ENCODE data around the gene RPUSD4.

Gene RPUSD4

DNA sequence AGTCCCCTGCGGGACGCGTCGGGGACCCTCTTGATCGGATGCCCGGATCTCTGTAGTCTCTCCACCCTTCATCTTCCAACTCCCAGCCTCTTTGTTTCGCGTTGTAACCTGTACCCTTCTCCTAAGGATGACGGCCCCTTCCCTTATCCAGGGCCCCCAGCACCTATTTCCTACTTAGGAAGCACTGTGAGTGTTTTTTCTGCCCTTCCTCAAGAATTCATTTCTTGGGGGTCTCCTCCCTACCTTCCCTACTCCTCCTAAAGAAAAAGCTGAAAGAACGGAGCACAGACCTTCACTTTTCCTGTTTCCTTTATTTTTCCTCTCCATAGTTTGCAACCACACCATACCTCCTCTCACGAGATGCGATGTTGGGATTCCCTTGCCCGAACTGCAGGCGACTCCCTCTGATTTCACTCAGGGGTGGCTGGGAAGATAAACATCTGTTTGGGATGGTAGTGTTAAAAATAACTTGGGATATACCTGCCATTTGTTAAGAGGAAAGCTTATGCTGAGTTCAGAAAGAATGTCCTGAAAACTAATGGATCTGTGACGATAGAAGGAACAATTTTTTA lies 725 bp upstream of the RPUSD4 start:
- no peak for DNase-seq (ENCODE audit: low read depth in 4 of 4, low spot score in 1 of 4)

DNA sequence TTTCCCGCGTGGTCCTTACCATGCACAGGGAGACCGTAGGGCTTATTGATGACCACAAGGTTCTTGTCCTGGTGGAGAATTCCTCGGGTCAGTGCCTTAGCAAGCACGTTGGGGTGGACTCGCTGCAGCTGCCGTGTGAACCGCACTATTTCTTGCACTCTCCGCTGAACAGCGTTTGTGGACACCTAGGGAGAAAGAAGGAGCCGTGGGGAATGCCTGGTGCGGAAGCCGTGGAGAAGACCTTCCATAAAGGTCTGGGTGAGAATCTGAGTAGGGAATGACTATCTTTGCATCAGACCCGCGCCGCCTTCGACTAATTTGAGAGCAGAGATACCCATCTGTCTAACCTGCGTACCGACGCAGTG lies 597 bp downstream of the RPUSD4 start:
- DNase-seq (ENCODE audit: low read depth in 4 of 4, low spot score in 1 of 4), result no peak

DNA sequence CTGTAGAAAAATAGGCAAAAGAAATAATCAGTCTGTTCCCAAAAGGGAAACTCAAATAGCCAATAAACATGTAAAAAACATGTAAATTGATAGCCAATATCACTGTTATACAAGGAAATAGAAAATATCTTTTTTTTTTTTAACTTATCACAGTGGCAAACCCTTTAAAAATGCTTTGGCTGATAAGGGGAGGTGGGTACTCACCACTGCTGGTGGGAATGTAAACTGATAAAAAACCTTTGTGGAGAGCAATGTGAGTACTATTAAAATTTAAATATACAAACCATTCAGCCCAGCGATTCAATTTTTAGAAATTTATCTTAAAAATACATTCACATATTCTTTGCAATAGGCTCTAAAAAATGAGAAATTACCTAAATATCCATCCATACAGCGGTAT lies 3.6 kb downstream of the RPUSD4 start:
- DNase-seq (ENCODE audit: low read depth in 4 of 4, low spot score in 1 of 4), result no peak

DNA sequence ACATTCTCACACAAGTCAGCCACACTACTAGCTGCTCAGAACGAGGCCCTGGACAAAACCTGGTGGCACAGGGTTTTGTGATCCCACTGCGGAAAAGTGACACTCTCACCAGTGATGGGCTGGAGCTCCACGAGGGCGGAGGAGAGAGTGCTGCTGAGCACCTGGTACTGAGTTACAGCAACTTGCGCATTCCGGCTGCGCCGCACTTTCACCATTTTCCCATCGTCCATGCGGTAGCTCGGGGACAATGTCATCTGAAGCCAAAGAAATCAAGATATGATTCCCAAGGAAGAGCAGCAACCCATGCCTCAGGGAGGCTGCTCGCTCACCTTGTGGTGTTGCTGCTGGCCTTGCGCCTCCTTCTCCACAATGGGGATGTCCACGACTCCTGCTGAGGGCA lies 6.1 kb downstream of the RPUSD4 start:
- no peak for DNase-seq (ENCODE audit: low read depth in 4 of 4, low spot score in 1 of 4)

DNA sequence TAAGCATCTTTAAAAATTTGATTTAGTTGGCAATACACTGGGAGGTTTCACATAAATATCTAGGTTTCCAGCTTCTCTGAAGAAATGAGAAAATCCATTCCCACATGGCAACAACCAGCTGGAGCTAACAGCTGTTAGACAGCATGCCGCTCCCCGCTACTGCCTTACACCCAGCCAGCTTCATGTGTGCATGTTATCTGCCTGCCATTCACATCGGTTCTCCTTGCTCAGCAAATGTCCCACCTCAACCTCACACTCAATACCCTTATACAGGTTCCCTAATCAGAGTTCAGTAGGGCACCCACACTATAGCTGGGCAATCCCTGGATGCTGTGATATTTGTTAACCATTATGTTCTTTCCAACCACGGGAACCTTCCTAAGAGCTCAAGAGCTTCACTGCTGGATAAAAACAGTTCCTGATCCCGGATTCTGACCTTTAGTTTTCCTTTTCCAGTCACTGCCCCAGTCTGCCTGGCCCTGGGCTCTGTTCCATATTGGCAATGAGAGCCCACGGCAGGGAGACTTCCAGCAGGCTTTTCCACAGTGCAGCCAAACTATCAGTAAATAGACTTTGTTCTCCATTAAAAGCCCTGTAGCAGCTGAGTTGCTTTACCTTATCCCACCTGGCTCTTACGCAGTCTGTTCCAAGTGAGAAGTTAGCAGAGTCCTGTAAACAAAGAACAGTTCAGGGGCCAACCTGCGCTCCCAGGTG lies 8.6 kb downstream of the RPUSD4 start:
- no peak for DNase-seq (ENCODE audit: low read depth in 4 of 4, low spot score in 1 of 4)

DNA sequence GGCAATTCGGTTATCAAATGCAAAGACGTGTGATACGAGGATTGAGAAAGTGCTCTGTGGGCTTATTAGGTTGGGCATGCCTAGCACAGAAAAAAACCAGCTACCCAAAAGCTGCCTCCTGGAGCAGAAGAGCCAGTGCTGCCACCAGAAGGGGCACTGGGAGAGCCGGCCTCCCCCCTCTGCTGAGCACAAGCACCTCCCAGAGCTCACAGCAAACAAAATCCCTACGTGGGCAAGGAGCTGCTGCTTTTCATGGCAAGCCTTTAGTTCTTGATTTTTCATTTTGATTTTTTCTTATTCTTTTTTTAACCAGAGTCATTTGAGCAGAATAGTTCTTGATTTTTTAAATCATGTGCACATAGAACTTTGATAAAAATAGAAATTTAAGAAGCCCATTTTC lies 12.8 kb downstream of the RPUSD4 start:
- no peak for DNase-seq (ENCODE audit: low read depth in 4 of 4, low spot score in 1 of 4)

DNA sequence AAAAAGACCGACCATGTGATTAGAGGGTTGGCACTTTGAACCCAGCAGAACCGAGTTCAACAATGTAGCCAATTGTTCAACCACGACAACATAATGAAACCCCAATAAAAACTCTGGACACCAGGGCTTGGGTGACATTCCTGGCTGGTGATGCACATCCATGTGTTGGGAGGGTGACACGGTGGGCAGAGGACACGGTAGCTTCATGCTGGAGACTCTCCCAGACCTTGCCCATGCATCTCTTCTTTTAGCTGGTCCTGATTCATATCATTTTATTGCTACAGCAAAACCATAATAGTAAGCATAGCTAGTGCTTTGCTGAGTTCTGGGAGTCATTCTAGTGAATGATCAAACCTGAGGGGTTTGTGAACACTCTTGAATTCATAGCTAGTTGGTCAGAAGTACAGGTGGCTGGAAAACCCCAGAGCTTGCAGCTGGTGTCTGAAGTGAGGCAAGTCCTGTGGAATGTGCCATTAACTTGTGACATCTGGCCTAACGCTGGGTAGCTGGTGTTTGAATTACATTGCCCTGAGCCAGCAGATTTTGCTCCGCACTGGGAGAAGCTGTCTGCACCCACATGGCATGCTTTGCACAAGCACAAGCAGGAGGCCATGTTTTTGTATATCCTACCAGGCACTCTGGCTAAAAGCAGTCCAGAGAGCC lies 14.0 kb downstream of the RPUSD4 start:
- DNase-seq (ENCODE audit: low read depth in 4 of 4, low spot score in 1 of 4), result no peak

DNA sequence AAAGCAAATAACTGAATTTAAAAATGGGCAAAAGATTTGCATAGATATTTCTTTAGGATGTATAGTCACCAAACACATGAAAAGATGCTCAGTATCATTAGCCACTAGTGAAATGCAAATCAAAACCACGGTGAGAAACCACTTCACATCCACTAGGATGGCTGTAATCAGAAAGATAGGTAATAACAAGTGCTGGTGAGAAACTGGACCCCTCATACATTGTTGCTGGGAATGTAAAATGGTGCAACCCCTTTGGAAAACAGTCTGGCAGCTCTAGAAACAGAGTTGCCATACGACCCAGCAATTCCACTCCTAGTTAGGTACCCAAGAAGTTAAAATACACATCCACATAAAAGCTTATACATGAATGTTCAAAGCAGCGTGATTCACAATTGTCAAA lies 16.3 kb downstream of the RPUSD4 start:
- no peak for DNase-seq (ENCODE audit: low read depth in 4 of 4, low spot score in 1 of 4)

DNA sequence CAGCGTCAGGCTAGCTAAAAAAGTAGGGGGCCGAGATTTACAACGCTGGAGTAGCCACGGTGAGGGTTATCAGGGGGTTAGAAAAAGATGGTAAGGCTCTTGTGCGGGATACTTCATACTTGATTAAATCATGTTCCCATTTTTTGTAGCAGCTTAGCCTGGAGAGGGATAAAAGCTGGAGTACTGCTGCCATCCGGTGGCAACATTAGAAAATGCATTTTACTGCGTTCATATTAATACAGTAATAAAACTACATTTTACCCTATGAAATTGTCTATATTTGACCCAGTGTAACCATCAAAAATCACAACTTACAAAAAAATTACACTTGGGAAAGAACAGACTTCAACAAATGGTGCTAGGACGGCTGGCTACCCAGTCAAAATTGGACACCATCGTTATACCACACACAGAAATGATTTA lies 17.3 kb downstream of the RPUSD4 start:
- DNase-seq (ENCODE audit: low read depth in 4 of 4, low spot score in 1 of 4), result peak in 1 of 4 experiments; percentile 18

DNA sequence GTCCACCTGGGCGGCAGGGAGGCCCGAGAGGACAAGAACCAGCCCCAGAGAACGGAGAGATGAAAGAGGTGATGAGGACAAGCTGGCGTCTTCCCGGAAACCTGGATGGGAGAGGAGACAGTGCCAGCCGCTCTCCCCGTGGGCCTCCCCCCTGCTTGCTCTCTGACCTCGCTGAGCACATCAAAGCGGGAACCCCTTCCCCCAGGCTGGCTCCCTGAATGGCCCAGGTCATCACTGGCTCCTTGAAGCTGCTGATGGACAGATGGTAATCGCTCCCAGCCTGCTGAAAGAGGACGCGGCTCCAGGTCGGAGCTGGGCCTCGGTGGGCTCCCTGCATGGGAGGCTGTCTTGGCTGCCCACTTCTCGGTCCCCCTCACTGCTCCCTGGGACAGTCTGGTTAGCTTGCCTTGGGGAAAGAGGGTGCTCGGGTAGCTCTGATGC lies 18.4 kb downstream of the RPUSD4 start:
- no peak for DNase-seq (ENCODE audit: low read depth in 4 of 4, low spot score in 1 of 4)

DNA sequence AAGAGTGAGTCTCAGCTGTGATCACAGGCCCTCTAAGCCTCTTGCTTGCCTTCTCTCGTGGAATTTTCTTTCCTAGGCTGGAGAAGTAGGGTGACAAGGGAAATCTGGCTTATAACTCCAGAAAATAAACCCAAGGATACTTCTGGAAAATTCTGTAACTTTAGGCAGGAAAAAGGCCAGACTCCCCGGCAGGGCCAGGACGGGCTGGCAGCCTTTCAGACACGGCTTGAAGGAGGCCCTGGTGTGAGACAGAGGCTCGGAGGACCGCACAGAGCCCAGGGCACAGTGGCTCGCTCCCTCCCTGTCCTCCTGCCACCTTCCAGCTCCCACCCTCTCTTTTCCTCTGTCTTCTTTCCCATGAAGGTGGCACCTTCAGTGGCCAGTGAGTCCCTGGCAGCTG lies 19.1 kb downstream of the RPUSD4 start:
- no peak for DNase-seq (ENCODE audit: low read depth in 4 of 4, low spot score in 1 of 4)

DNA sequence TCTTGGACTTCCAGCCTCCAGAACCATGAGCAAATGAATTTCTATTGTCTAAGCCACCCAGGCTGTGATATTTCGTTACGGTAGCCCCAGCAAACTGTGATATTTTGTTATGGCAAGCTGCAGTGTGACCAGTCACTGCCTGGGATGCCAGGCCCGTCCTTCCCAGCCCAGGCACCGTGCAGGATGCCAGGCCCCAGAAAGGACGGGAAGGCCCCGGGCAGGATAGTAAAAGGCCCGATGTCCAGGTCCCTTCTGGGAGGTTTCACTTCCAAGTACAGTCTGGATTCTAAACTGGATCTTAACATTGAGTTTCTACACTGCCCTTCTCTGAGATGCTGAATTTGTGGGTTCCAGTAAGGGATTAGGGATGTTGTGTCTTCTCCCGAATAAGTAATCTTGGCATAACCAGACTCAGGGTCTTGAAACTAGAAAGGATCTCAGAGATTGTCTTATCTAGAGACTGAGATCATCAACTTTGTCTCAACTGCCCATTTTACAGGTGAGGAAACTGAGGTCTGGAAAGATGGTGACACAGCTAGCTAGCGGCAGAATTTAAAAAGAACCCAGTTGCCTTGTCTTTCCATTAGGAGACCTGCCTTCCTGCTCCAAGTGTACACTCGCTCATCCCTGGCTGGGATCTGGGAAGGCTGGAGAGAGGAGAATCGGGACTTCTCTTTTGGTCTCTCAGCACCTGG lies 19.9 kb downstream of the RPUSD4 start:
- no peak for DNase-seq (ENCODE audit: low read depth in 4 of 4, low spot score in 1 of 4)

DNA sequence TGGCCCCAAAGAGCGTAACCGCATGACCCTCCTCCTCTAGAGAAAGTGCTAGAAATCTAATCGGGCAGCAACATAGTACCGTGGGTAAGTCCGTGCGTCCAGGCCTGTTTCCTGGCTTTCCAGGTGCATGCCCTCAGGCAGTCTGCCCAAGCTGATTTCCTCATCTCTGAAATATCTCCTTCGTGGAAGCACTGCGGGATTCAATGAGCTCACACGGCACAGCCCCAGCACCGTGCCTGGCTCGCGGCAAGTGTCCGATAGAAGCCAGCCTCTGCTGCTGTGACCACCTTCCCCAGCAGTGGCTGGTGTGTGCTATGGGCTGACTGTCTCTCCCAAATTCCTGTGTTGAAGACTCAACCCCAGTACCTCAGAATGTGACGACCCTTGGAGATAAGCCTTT lies 20.7 kb downstream of the RPUSD4 start:
- DNase-seq (ENCODE audit: low read depth in 4 of 4, low spot score in 1 of 4), result no peak

DNA sequence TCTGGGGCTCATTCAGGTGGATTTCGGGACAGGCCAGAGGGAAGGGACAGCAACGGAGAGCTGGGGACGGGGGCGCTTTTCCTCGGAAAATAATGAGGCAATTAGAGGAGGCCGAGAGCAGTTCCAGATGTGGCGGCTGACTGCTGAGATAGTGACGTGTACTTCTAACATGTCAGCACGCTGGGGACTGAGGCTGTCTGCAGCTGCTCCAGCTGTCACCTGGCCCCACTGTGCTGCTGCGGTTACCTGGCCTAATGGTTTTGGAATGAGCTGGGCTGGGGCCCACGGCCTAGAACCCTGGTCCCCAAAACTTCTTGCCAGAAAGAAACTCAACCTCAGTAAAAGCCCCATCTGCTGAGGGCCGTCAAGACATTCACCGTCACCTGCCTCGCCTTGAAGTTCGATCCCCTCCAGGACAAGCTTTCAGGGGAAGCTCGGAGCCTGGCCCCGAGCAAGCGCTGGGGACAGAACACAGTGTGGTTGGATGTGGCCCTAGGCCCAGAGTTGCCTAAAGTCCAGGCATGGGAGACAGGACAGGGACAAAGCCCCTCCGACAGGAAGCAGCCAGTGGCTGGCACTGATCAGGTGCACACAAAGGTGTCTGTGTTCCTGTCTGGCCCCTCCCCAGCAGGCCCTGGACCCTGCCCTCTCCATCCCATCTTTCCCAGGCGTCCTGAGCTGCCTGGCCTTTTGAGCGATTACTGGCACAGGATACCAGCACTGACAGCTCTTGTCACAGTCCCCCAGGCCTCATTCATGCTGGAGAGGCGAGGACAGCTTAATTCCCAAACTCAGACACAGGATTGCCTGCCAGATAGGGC lies 22.1 kb downstream of the RPUSD4 start:
- DNase-seq (ENCODE audit: low read depth in 4 of 4, low spot score in 1 of 4), result no peak

DNA sequence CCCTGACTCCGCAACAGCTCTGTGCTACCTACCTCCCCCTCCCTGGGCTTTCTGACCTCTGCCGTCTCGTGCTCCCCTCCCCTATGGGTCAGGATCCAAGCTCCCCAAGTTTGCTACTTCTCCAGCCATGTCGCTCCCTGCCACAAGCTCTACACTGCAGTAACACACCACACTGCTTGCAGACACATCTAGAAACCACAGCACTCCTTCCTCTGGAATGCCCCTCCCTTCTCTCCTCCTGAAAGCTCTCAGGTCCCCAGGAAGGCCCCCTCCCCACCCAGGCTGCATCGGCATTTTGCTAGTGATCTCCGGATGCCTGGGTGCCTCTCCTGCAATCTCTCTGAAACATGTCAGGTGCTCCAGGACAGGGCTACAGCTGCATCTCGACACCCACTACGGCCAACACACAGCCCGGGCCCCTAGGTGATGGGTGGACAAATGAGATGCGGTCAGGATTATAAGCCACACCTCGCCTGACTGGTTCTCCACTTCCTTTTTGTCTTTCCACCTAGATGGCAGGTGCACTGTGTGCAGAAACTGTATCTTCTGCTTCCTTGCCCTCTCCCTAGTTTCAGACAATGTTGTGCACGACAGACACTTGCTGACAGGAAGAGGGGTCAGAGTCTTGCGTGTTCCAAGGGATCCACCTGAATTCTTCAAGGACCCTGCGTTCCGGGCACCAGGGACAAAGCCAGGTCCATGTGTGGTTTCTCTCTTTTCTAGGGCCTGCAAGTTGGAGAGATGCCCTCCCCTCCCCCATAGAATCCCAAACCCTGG lies 22.9 kb downstream of the RPUSD4 start:
- DNase-seq (ENCODE audit: low read depth in 4 of 4, low spot score in 1 of 4), result no peak

DNA sequence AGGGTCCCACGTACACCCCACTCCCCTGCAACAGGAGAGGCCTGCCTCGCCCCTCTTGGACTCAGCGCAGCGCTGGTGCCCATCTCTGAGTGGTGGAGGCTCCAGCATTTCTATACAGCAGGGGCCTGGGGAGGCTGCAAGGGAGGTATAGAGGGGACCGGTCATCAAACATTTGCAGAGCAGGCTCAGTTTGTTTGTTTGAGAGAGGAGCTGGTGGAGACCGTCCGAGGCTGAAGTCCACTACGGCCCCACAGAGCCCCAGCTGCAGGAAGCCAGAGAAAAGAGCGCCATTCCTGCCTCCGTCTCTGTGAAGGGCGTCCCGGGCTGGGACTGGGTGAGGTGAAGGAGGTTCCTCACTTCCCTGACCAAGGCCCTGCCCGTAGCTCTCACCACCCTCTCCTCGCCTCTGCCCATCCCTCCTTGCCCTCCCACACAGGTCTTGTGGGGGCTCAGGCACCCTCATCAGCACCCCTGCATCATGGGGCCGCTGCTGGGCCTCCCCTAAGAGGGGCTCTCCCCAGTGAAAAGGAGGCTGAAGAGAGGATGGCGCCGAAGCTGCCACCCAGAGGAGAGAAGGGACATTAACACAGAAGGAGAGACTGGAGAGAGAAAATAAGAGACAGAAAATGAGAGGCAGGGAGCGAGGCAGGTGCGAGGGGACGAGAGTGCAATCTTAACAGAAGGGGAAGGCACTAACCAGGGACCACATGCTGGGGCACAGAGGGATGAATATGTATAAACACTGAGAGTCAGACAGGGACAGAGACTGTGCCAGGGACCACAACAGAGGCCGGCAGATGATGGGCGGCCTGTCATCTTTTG lies 24.5 kb downstream of the RPUSD4 start:
- no peak for DNase-seq (ENCODE audit: low read depth in 4 of 4, low spot score in 1 of 4)

DNA sequence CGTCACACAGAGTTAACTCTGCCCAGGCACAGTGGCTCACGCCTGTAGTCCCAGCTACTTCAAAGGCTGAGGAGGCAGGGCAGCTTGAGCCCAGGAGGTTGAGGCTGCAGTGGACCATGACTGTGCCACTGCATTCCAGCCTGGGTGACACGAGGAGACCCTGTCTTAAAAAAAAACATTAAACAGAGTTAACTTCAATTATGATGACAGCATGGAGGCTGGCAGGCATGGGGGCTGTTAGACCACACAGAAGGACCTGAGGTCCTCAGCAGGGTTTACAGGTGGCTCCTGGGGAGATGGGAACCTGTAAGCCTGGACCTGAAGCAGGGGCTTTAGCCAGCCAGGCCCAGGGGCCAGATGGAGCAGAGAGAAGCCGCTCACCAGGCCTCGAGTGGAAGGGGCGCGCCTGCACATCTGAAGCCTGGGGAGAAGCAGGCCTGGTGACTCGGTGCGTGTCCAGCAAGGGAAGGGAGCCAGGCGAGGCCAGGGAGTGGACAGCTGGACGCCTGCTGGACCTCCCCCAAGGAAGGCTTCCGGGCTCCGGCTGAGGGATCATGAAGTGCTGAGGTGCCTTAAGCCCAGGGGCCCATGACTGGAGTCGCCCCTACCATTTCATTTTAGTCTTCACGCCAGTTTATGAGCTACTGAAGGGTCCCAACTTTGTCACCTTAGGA lies 25.3 kb downstream of the RPUSD4 start:
- DNase-seq (ENCODE audit: low read depth in 4 of 4, low spot score in 1 of 4), result no peak

DNA sequence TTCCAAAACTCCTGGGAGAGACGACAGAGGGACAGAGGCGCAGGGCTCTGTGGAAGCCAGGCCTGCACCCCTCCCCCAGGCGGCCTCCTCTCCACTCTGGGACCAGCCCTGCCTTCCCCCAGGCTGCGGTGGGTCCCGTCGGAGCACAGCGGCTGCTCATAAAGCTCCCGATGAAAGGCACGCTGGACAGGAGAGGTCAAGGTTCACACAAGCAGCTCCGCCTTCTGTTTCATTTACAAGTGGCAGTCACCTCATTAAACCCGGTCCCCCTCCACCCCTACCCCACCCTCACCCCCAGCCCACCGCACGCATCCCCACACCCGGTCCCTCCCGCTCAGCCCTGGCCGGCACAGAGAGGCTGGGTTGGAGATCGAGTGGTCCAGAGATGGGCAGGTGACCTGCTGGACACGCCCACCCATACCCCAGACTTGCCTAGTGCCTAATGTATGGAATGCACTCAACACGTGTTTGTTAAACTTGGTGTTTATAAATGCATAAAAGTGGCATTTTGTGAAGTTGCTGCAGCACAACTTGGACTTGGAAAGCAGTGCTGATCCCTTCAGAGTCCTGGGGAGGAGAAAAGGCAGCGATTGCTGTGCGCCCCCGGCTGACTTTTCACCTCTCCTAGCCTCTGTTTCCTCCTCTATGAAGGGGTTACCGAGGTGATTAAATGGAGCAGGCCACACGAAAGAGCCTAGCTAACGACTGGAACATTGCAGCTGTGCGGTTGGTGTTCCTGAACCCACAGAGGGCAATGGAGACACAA lies 26.0 kb downstream of the RPUSD4 start:
- DNase-seq (ENCODE audit: low read depth in 4 of 4, low spot score in 1 of 4), result no peak
